GM23248 (cell line): ENCODE results near the gene SLC13A4. TPM values are rescaled to one million over a fixed set of nuclear protein-coding genes. Genes with fewer than 3 reads are reported as not detected.

Source experiments
- DNase-seq: peaks from one replicate; pipeline ENCODE4 v3.0.0-alpha.2; 2015
- H2AFZ ChIP-seq: fragments of 200-600 bp; sonication (generic); 2 replicates; pipeline ENCODE4 v1.6.1; 2016; ENCODE audit warnings: antibody characterized with exemption
- H3F3A ChIP-seq: fragments of 200-600 bp; sonication (generic); 2 replicates; pipeline ENCODE4 v1.6.1; 2016; ENCODE audit warnings: mild to moderate bottlenecking, antibody characterized with exemption, mixed run types; ENCODE audit not compliant: insufficient read depth
- H3K27ac ChIP-seq: fragments of 200-600 bp; sonication (generic); 2 replicates; pipeline ENCODE4 v1.5.1; 2016; ENCODE audit warnings: mild to moderate bottlenecking
- H3K27me3 ChIP-seq: fragments of 200-600 bp; sonication (generic); replicated peaks from 2 replicates; pipeline ENCODE4 v1.6.1; 2016; ENCODE audit warnings: mild to moderate bottlenecking; ENCODE audit not compliant: insufficient read depth
- H3K36me3 ChIP-seq: fragments of 200-600 bp; sonication (generic); 2 replicates; pipeline ENCODE4 v1.6.1; 2016; ENCODE audit warnings: low read depth, mild to moderate bottlenecking
- H3K4me1 ChIP-seq: fragments of 200-600 bp; sonication (generic); 2 replicates; pipeline ENCODE4 v1.6.1; 2016; ENCODE audit warnings: mild to moderate bottlenecking; ENCODE audit not compliant: insufficient read depth
- H3K4me2 ChIP-seq: fragments of 200-600 bp; sonication (generic); one replicate; pipeline ENCODE4 v1.6.1; 2016; ENCODE audit warnings: mild to moderate bottlenecking; ENCODE audit not compliant: unreplicated experiment
- H3K4me3 ChIP-seq: fragments of 200-600 bp; sonication (generic); 2 replicates; pipeline ENCODE4 v1.5.1; 2016; ENCODE audit warnings: mild to moderate bottlenecking
- H3K79me2 ChIP-seq: fragments of 200-600 bp; sonication (generic); 2 replicates; pipeline ENCODE4 v1.6.1; 2016; ENCODE audit warnings: mild to moderate bottlenecking; ENCODE audit not compliant: insufficient read depth
- H3K9ac ChIP-seq: fragments of 200-600 bp; sonication (generic); 2 replicates; pipeline ENCODE4 v1.6.1; 2016; ENCODE audit warnings: mild to moderate bottlenecking
- H3K9me2 ChIP-seq: fragments of 200-600 bp; sonication (generic); 2 replicates; pipeline ENCODE4 v1.6.1; 2016; ENCODE audit warnings: mixed run types, mild to moderate bottlenecking, moderate library complexity; ENCODE audit not compliant: insufficient read depth
- H3K9me3 ChIP-seq: fragments of 200-600 bp; sonication (generic); one replicate; pipeline ENCODE4 v1.6.1; 2017; ENCODE audit warnings: low read depth
- H4K20me1 ChIP-seq: fragments of 200-600 bp; sonication (generic); 2 replicates; pipeline ENCODE4 v1.6.0; 2016; ENCODE audit not compliant: insufficient read depth
- EZH2 ChIP-seq: fragments of 200-600 bp; sonication (generic); IDR thresholded peaks from 2 replicates; pipeline ENCODE4 v1.6.1; 2018; ENCODE audit warnings: antibody characterized with exemption, mild to moderate bottlenecking; ENCODE audit not compliant: insufficient read depth, poor library complexity, severe bottlenecking
- EZH2phosphoT487 ChIP-seq: fragments of 200-600 bp; sonication (generic); IDR thresholded peaks from 2 replicates; pipeline ENCODE4 v1.6.1; 2018; ENCODE audit warnings: antibody characterized with exemption, moderate library complexity, mild to moderate bottlenecking, low read depth; ENCODE audit not compliant: insufficient read depth
- WGBS, 2 experiments: methylation state at CpG; one replicate each; pipeline ENCODE4 v1.1.6; 2015 to 2017; ENCODE audit warnings: low lambda C conversion rate in 2 of 2, low coverage in 1 of 2; ENCODE audit errors: missing lambda C conversion rate in 2 of 2; 5-methylcytosine and 5-hydroxymethylcytosine counted together
- in situ Hi-C: fragments of 300-500 bp; cut with MboI; formaldehyde crosslinking; loops from 2 replicates; pipeline ENCODE4 v1.15.0; 2020
- polyA plus RNA-seq: library from polyadenylated mRNA; unstranded; fragments of >200 nt; fragmentation: Nextera tagmentation; extraction: Ambion mirVana; gene quantifications from 2 replicates; pipeline ENCODE4 v1.2.1, GENCODE V29; 2016
- total RNA-seq: library from RNA; depleted of rRNA; stranded (reverse); fragments of >200 nt; shearing (Covaris generic); gene quantifications from 2 replicates; pipeline ENCODE4 v1.2.3, GENCODE V29; 2014

Gene SLC13A4
- total and polyA plus RNA-seq, 2 experiments from 2014 or later, result 0.11 to 1.9 TPM

- no peaks in the 10 kb centered on the region for H4K20me1 ChIP-seq
- H3F3A ChIP-seq, result peaks cover 33% of the 10 kb centered on the region
- WGBS, 2 experiments, result 88 to 90% methylated on average over 5 of the region's 5 CpGs
- no peaks in the 10 kb centered on the region for H3K27me3 ChIP-seq
- H3K27ac ChIP-seq, result no peak overlapping the region
- no peaks in the 10 kb centered on the region for H3K9me3 ChIP-seq
- H3K4me1 ChIP-seq, result peaks cover 44% of the 10 kb centered on the region
- DNase-seq, result no peak
- H3K36me3 ChIP-seq, result no peaks in the 10 kb centered on the region
- in situ Hi-C loops, result no loop called here
- H2AFZ ChIP-seq, result no peak overlapping the region
- peaks cover 93% of the 10 kb centered on the region for H3K79me2 ChIP-seq
- H3K4me3 ChIP-seq, result no peak overlapping the region
- no peaks in the 10 kb centered on the region for H3K9me2 ChIP-seq
- H3K9ac ChIP-seq, result no peak overlapping the region
- H3K4me2 ChIP-seq, result no peak overlapping the region
- TF ChIP-seq EZH2, result no peak
- no peak for TF ChIP-seq EZH2phosphoT487
Measured at GRCh38 chr7:135681762-135682161, 46.2 kb downstream of the SLC13A4 start.

DNA sequence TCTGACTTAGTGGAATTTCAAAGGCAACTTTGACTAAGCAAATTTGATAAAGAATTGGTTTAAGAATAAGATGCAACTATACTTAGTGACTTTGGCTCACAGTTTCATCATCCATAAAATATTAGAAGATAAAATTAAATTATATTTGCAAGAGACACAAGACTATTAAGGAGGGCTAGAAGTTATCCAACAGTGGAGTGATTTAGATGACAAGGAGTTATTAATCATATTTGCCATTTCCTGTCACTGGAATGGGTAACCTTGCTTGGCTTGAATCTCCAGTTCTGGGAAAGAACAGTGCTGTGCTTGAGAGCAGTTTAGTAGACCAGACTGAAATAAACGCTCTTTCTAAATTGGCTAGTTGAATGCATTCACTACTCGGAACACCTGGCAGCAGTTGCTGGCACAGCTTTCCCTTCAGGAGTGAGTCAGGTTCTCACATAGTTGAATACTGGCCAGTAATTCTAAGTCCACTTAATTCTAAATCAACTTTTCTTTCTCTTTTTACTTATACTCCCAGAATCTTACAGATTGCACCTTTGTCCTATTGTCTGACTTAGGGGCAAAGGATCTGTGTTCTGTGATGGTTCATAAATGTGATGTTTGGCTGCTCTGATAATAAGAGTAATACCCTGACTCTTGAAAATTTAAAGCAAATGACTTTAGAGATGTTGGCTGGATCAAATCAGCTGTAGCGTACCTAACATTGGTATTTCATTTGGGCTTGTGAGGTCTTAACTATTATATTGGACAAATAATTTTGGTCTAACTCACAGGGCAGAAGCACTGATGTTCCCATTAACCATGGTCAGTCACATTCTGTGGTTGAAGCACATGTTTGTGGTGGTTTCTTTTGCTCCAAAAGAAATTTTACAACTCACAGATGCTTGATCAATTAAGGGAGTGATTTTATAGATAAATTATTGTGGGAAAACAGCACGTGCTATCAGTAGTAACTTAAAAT, 49.1 kb downstream of the SLC13A4 start:
- Histone ChIP-seq H3K79me2 (peaks cover 97% of the 10 kb centered on the region), H3K9me3 (no peaks in the 10 kb centered on the region), H2AFZ (no peak overlapping the region), H3K9ac (no peak overlapping the region), H3K36me3 (peaks cover 8% of the 10 kb centered on the region), H3K27ac (peak overlapping the region; percentile 12; the same call in 1 of the 2 replicates), H3K4me1 (peaks cover 23% of the 10 kb centered on the region), H3F3A (peaks cover 17% of the 10 kb centered on the region), H3K4me3 (no peak overlapping the region), H4K20me1 (no peaks in the 10 kb centered on the region), H3K9me2 (no peaks in the 10 kb centered on the region), H3K4me2 (peak overlapping the region; percentile 46), H3K27me3 (no peaks in the 10 kb centered on the region)
- peak; percentile 80 for DNase-seq
- WGBS, 2 experiments, result 61 to 72% methylated on average over 4 of the region's 4 CpGs
- in situ Hi-C loops, result loop anchor here (10.0 kb wide), 1 partner anchor 116 kb away; no protein-coding TSS in a partner anchor
- TF ChIP-seq EZH2, result no peak
- no peak for TF ChIP-seq EZH2phosphoT487

- H3K79me2 ChIP-seq, result peaks cover 96% of the 10 kb centered on the region
- peaks cover 8% of the 10 kb centered on the region for H3K36me3 ChIP-seq
- H3K4me3 ChIP-seq, result peak overlapping the region; percentile 15; the same call in 1 of the 2 replicates
- no peaks in the 10 kb centered on the region for H3K9me2 ChIP-seq
- H3F3A ChIP-seq, result peaks cover 36% of the 10 kb centered on the region
- no peaks in the 10 kb centered on the region for H3K27me3 ChIP-seq
- H3K9ac ChIP-seq, result peak overlapping the region; percentile 30; the same call in 1 of the 2 replicates
- TF ChIP-seq EZH2phosphoT487, result no peak
- TF ChIP-seq EZH2, result no peak
- H3K9me3 ChIP-seq, result no peaks in the 10 kb centered on the region
- H4K20me1 ChIP-seq, result no peaks in the 10 kb centered on the region
- in situ Hi-C loops, result loop anchor here (10.0 kb wide), 1 partner anchor 121 kb away; no protein-coding TSS in a partner anchor
- 42 to 44% methylated on average over 6 of the region's 6 CpGs for WGBS, 2 experiments
- peak; percentile 69 for DNase-seq
- peak overlapping the region; percentile 61 for H3K4me2 ChIP-seq
- H3K27ac ChIP-seq, result peak overlapping the region; percentile 47
- peaks cover 49% of the 10 kb centered on the region for H3K4me1 ChIP-seq
- no peak overlapping the region for H2AFZ ChIP-seq
Measured at GRCh38 chr7:135673360-135673706, 54.7 kb downstream of the SLC13A4 start.

DNA sequence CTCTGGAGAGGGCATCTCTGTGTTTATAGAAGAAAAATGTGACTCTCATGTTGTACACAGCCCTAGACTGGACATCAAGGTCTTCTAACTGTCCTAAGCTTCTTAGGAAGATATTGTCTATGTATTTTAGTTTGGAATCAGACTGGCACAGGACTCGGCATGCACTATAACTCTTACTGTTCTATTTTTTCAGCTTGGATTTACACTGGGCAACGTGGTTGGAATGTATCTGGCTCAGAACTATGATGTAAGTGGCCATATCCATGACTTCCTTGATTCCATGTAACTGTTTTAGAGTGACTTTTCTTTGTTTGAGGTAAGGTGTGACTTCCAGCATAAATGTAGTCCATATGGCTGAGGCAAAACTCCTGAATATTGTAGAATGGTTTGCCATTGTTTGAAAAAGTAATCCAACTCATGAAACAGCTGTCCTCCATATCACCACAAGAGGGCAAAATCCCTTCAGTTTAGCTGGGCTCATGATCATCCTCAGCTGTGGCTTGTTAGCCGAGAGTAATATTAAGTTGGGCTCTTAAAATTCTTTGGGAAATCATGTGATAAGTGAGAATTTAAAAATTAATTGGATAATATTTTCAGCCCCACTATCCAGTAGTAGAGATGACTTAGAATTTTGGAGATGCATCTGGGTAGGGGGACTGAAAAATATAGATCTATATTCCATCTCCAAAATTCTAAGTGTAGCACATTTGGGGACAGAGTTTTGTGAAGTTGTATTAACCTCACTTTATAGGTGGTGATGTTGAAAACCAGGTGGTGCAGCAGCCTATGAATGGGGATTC, 55.2 kb downstream of the SLC13A4 start:
- Histone ChIP-seq H3F3A (peaks cover 36% of the 10 kb centered on the region), H3K4me1 (peaks cover 46% of the 10 kb centered on the region), H3K27ac (peak overlapping the region; percentile 47), H3K9ac (peak overlapping the region; percentile 30), H4K20me1 (no peaks in the 10 kb centered on the region), H3K36me3 (peaks cover 8% of the 10 kb centered on the region), H3K9me3 (no peaks in the 10 kb centered on the region), H3K79me2 (peaks cover 96% of the 10 kb centered on the region), H3K27me3 (no peaks in the 10 kb centered on the region), H3K4me2 (peak overlapping the region; percentile 61), H2AFZ (peak overlapping the region; percentile 30; the same call in 1 of the 2 replicates), H3K9me2 (no peaks in the 10 kb centered on the region), H3K4me3 (peak overlapping the region; percentile 15; the same call in 1 of the 2 replicates)
- no peak for TF ChIP-seq EZH2phosphoT487
- TF ChIP-seq EZH2, result no peak
- in situ Hi-C loops, result loop anchor here (10.0 kb wide), 1 partner anchor 122 kb away; no protein-coding TSS in a partner anchor
- WGBS, 2 experiments, result 7 to 11% methylated on average over 3 of the region's 3 CpGs
- DNase-seq, result peak; percentile 87
